Activated gamma-delta T cell treated with anti-CD3 and anti-CD28 coated beads, Interleukin-2, amount 50 U/mL, for 16 hours (primary cell): Measurements from ENCODE around the gene INTS7.
"Not testable (repeated sequence)": the region's sequence is repeated elsewhere in the genome, so short reads cannot be mapped to it uniquely, and the experiment has no call there.

Source experiments
- DNase-seq: peaks from one replicate; pipeline ENCODE4 v3.0.0-alpha.2; 2020; ENCODE audit warnings: low read depth

INTS7 gene

GRCh38 chr1:212037900-212038299 lies 2.5 kb upstream of the INTS7 start:
- DNase-seq: no peak

- no peak for DNase-seq
Observed at GRCh38 chr1:212035835-212036605, 663 bp upstream of the INTS7 start.

- no peak for DNase-seq
Observed at GRCh38 chr1:212034516-212035122, 738 bp downstream of the INTS7 start.

- no peak for DNase-seq
Observed at GRCh38 chr1:212030936-212031528, 4.3 kb downstream of the INTS7 start.

- not testable (repeated sequence) for DNase-seq
Observed at GRCh38 chr1:212027727-212028126, 7.6 kb downstream of the INTS7 start.

GRCh38 chr1:212024469-212025149 lies 10.7 kb downstream of the INTS7 start:
- DNase-seq: no peak

GRCh38 chr1:212022908-212023307 lies 12.4 kb downstream of the INTS7 start:
- not testable (repeated sequence) for DNase-seq

- no peak for DNase-seq
Observed at GRCh38 chr1:212021563-212021962, 13.8 kb downstream of the INTS7 start.

GRCh38 chr1:212020975-212021374 lies 14.4 kb downstream of the INTS7 start:
- DNase-seq: no peak

- no peak for DNase-seq
Observed at GRCh38 chr1:212013672-212014071, 21.7 kb downstream of the INTS7 start.

GRCh38 chr1:212012034-212012740 lies 23.2 kb downstream of the INTS7 start:
- peak; percentile 51 for DNase-seq

GRCh38 chr1:212010004-212010403 lies 25.4 kb downstream of the INTS7 start:
- DNase-seq: no peak

- DNase-seq: no peak
Observed at GRCh38 chr1:212009561-212009960, 25.8 kb downstream of the INTS7 start.

- DNase-seq: no peak
Observed at GRCh38 chr1:212007886-212008285, 27.5 kb downstream of the INTS7 start.

GRCh38 chr1:212007178-212007577 lies 28.2 kb downstream of the INTS7 start:
- DNase-seq: no peak

GRCh38 chr1:212004895-212005608 lies 30.3 kb downstream of the INTS7 start:
- DNase-seq: no peak

- DNase-seq: no peak
Observed at GRCh38 chr1:212002536-212002935, 32.8 kb downstream of the INTS7 start.

GRCh38 chr1:211997426-211997825 lies 37.9 kb downstream of the INTS7 start:
- DNase-seq: not testable (repeated sequence)

- no peak for DNase-seq
Observed at GRCh38 chr1:211991695-211992094, 43.7 kb downstream of the INTS7 start.

- DNase-seq: no peak
Observed at GRCh38 chr1:211986628-211987254, 48.6 kb downstream of the INTS7 start.
